Omental fat pad (tissue), 4 donors: ENCODE results near the gene CTDNEP1. TPM values are rescaled to one million over a fixed set of nuclear protein-coding genes. Genes with fewer than 3 reads are reported as not detected.

Experiments used
- ATAC-seq: fragments of 150-250 bp; one replicate; pipeline ENCODE4 v1.9.1; 2016; ENCODE audit warnings: mild to moderate bottlenecking, moderate library complexity; ENCODE audit not compliant: low FRiP score
- DNase-seq: peaks from one replicate; pipeline ENCODE4 v3.0.0-alpha.2; 2019; ENCODE audit warnings: low spot score
- CTCF ChIP-seq, 3 donors: fragments of 450-650 bp; IDR thresholded peaks; one replicate each; pipeline ENCODE4 v1.5.1; 2016 to 2017; ENCODE audit warnings: antibody characterized with exemption in 3 of 3, mild to moderate bottlenecking in 3 of 3, moderate library complexity in 2 of 3
- total RNA-seq, 4 donors: library from RNA; depleted of rRNA; stranded (reverse); fragments of >200 nt; gene quantifications; one replicate each; pipeline ENCODE4 v1.1.0, GENCODE V29; 2016

Gene CTDNEP1
- total RNA-seq, 4 donors from 2014 or later: 47.9 to 66.2 (median 61.8) TPM

- no peak for TF ChIP-seq CTCF (IDR thresholded peaks at IDR 0.05)
- ATAC-seq: no peak
Observed at GRCh38 chr17:7266784-7267183, 15.2 kb upstream of the CTDNEP1 start.

GRCh38 chr17:7263801-7264078 is 12.2 kb upstream of the CTDNEP1 start:
- ATAC-seq: no peak
- TF ChIP-seq CTCF (IDR thresholded peaks at IDR 0.05): no peak
- DNase-seq: no peak

More at GRCh38 chr17:7266784-7267183, 15.2 kb upstream of the CTDNEP1 start:
- DNase-seq: no peak

- no peak for TF ChIP-seq CTCF (IDR thresholded peaks at IDR 0.05)
- peak; percentile 17 for ATAC-seq
Observed at GRCh38 chr17:7262935-7263800, 11.6 kb upstream of the CTDNEP1 start.

GRCh38 chr17:7262192-7262934 is 10.8 kb upstream of the CTDNEP1 start, which contains the start of gene CLDN7:
Gene CLDN7, minus strand, starts transcription at chr17:7262478. Its CDS starts 435 bp downstream, at chr17:7262043.
- no peak for TF ChIP-seq CTCF (IDR thresholded peaks at IDR 0.05)
- no peak for DNase-seq
- ATAC-seq: no peak

More at GRCh38 chr17:7262935-7263800, 11.6 kb upstream of the CTDNEP1 start:
- DNase-seq: no peak

GRCh38 chr17:7261379-7262191 is 10.1 kb upstream of the CTDNEP1 start:
- DNase-seq (no peak), ATAC-seq (peak; percentile 14)
- TF ChIP-seq CTCF (IDR thresholded peaks at IDR 0.05): no peak

- DNase-seq (peak; percentile 16), ATAC-seq (peak; percentile 33)
- TF ChIP-seq CTCF (IDR thresholded peaks at IDR 0.05): no peak
Observed at GRCh38 chr17:7260651-7261378, 9.3 kb upstream of the CTDNEP1 start.
